ENCODE measurements around the gene RICTOR. TPM values are rescaled to one million over a fixed set of nuclear protein-coding genes. Genes with fewer than 3 reads are reported as not detected.

Gene RICTOR
- polyA plus RNA-seq, 1 experiment = 6.3 TPM

GRCh38 chr5:39063037-39063436 is 11.2 kb downstream of the RICTOR start:
- CTCF ChIA-PET = interaction anchor here (1.3 kb wide), 1 partner anchor 18 kb away, joined by 4 read pairs; no protein-coding TSS in a partner anchor
- TF ChIP-seq, protein P1, sequence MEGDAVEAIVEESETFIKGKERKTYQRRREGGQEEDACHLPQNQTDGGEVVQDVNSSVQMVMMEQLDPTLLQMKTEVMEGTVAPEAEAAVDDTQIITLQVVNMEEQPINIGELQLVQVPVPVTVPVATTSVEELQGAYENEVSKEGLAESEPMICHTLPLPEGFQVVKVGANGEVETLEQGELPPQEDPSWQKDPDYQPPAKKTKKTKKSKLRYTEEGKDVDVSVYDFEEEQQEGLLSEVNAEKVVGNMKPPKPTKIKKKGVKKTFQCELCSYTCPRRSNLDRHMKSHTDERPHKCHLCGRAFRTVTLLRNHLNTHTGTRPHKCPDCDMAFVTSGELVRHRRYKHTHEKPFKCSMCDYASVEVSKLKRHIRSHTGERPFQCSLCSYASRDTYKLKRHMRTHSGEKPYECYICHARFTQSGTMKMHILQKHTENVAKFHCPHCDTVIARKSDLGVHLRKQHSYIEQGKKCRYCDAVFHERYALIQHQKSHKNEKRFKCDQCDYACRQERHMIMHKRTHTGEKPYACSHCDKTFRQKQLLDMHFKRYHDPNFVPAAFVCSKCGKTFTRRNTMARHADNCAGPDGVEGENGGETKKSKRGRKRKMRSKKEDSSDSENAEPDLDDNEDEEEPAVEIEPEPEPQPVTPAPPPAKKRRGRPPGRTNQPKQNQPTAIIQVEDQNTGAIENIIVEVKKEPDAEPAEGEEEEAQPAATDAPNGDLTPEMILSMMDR (IDR thresholded peaks at IDR 0.05; ENCODE audit: insufficient read depth, low read depth, low read length) = no peak
- Histone ChIP-seq H3K27me3 (ENCODE audit: control insufficient read depth, insufficient read depth, low read length) (no peaks in the 10 kb centered on the region), H3K4me3 (ENCODE audit: low read depth, low read length) (no peak overlapping the region), H3K36me3 (ENCODE audit: control insufficient read depth, insufficient read depth, low read length) (peaks cover 1% of the 10 kb centered on the region; the same call in 1 of the 2 replicates)
- no peak for DNase-seq (ENCODE audit: low read depth)
- POLR2A ChIA-PET = no interaction called here

DNA sequence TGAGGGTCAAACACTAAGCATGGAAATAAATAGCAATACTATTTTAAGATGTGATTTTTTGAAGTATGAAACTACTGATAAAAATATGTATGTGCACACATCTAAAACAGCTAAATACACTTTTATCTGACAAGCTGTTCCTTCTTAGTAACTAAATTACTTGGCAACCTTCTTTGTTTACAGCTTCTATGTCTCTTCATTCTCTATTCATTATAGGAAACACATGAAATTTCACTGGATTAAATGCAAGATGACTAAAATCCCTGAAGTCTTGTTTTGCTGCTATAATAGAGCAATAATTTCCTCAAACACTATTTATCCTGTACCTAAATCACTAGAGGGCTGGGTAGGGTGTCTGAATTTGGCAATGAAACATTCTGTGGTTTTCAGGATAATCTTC is 11.7 kb downstream of the RICTOR start:
- ChIA-PET CTCF (interaction anchor here (0.6 to 1.0 kb wide), 2 partner anchors 41 to 51 kb away, joined by 3 read pairs; no protein-coding TSS in a partner anchor), POLR2A (no interaction called here)
- no peak for DNase-seq (ENCODE audit: low read depth)
- Histone ChIP-seq H3K4me3 (ENCODE audit: low read depth, low read length) (no peak overlapping the region), H3K27me3 (ENCODE audit: control insufficient read depth, insufficient read depth, low read length) (no peaks in the 10 kb centered on the region), H3K36me3 (ENCODE audit: control insufficient read depth, insufficient read depth, low read length) (peaks cover 1% of the 10 kb centered on the region; the same call in 1 of the 2 replicates)
- TF ChIP-seq, protein P1 (IDR thresholded peaks at IDR 0.05; ENCODE audit: insufficient read depth, low read depth, low read length) = no peak

GRCh38 chr5:39062104-39062503 is 12.1 kb downstream of the RICTOR start:
- 0 out of 2 replicates have a peak, but pooled peaks cover 1% of the 10 kb centered on the region for H3K36me3 ChIP-seq (ENCODE audit: control insufficient read depth, insufficient read depth, low read length)
- ChIA-PET POLR2A (no interaction called here), CTCF (interaction anchor here (0.6 to 1.0 kb wide), 3 partner anchors 15 to 50 kb away, joined by 3 to 5 read pairs (median 3); no protein-coding TSS in a partner anchor)
- no peak for DNase-seq (ENCODE audit: low read depth)
- H3K4me3 ChIP-seq (ENCODE audit: low read depth, low read length) = no peak overlapping the region
- TF ChIP-seq, protein P1 (IDR thresholded peaks at IDR 0.05; ENCODE audit: insufficient read depth, low read depth, low read length) = no peak
- no peaks in the 10 kb centered on the region for H3K27me3 ChIP-seq (ENCODE audit: control insufficient read depth, insufficient read depth, low read length)

DNA sequence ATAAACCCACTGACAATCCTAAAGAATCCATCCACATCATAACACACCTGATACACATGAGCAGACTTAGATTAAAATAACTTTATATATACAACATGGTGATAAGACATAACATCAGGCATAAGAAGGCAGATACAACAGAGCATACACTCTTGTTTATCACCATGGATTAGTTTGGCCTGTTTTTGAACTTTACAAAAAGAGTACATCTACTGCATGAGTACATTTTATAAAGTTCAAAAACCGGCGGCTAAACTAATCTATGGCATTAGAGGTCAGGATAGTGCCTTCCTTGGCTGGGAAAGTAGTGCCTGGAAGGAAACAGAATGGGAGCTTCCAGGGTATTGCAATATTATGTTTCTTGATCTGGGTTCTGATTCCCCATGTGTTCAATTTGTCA is 15.1 kb downstream of the RICTOR start:
- ChIA-PET POLR2A (no interaction called here), CTCF (no interaction called here)
- H3K4me3 ChIP-seq (ENCODE audit: low read depth, low read length) = no peak overlapping the region
- TF ChIP-seq, protein P1 (IDR thresholded peaks at IDR 0.05; ENCODE audit: insufficient read depth, low read depth, low read length) = no peak
- H3K36me3 ChIP-seq (ENCODE audit: control insufficient read depth, insufficient read depth, low read length) = peaks cover 3% of the 10 kb centered on the region; the same call in 1 of the 2 replicates
- no peaks in the 10 kb centered on the region for H3K27me3 ChIP-seq (ENCODE audit: control insufficient read depth, insufficient read depth, low read length)
- DNase-seq (ENCODE audit: low read depth) = no peak

DNA sequence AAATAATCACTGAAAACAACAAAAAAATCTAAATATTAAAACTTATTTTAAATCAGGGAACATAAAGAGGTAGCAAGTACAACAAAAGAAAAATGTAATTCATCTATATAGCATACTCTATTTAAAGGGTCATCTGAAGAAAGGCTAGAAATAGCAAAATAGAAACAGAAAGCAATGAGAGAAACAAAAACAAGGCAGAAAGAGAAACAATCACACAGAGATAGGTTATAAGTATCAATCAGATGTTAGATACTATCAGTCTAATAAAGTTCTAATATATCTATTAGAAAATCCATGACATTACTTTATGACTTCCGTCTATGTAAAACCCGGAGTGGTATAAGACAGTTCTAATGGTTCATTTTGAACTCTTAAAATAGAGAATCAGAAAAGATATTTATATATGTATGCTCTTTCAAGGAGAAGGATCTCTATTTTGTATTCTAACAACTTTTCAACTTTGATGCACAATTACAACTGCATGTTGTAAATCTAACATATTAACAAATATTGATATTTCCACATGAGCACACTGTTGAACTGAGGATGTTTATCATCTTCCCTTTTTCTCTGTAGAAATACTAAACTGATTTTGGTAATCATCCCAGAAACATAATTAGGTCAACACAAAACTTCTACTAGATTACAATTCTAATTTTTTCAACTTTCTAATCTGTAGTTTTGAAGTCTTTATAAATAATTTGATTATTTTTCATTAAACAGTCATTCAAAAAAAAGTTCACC is 15.8 kb downstream of the RICTOR start:
- Histone ChIP-seq H3K27me3 (ENCODE audit: control insufficient read depth, insufficient read depth, low read length) (no peaks in the 10 kb centered on the region), H3K36me3 (ENCODE audit: control insufficient read depth, insufficient read depth, low read length) (peaks cover 3% of the 10 kb centered on the region; the same call in 1 of the 2 replicates), H3K4me3 (ENCODE audit: low read depth, low read length) (no peak overlapping the region)
- TF ChIP-seq, protein P1 (IDR thresholded peaks at IDR 0.05; ENCODE audit: insufficient read depth, low read depth, low read length) = no peak
- no peak for DNase-seq (ENCODE audit: low read depth)
- POLR2A ChIA-PET = no interaction called here
- CTCF ChIA-PET = no interaction called here

Measured in BJ (cell line).